ENCODE results near the gene MYH14. TPM values are rescaled to one million over a fixed set of nuclear protein-coding genes. Genes with fewer than 3 reads are reported as not detected.
A peak's percentile ranks its signal among the peaks of the same experiment; 100 is the strongest.
"Not testable (repeated sequence)": the region's sequence is repeated elsewhere in the genome, so short reads cannot be mapped to it uniquely, and the experiment has no call there.

The MYH14 gene
- total RNA-seq, 1 donor: not detected

DNA sequence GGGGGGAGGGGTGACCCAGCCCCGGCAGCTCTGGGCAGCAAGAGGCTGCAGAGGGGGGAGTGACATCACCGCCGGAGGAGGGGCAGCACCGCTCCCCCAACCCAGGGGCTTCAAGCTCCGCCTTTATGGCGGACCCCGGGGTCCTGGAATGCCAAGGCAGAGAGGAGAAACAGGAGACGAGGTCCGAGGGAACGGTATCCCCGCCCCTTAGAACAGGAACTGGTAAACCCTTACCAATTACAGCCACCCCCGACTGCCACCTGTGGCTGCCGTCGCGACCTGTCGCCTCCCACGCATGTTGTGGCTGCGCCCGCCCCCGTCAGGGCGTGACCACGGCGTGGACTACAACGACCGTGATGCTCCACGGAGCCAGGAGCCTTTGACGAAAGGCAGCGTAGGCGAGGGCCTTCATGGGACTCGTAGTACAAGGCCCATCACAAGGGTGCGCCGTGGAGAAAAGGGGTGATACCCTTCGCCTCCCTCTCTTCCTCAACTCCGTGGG, 129.9 kb downstream of the MYH14 start:
- peak overlapping the region; percentile 60 for H3K4me3 ChIP-seq (ENCODE audit: low read depth, low read length)
- TF ChIP-seq, protein P1, sequence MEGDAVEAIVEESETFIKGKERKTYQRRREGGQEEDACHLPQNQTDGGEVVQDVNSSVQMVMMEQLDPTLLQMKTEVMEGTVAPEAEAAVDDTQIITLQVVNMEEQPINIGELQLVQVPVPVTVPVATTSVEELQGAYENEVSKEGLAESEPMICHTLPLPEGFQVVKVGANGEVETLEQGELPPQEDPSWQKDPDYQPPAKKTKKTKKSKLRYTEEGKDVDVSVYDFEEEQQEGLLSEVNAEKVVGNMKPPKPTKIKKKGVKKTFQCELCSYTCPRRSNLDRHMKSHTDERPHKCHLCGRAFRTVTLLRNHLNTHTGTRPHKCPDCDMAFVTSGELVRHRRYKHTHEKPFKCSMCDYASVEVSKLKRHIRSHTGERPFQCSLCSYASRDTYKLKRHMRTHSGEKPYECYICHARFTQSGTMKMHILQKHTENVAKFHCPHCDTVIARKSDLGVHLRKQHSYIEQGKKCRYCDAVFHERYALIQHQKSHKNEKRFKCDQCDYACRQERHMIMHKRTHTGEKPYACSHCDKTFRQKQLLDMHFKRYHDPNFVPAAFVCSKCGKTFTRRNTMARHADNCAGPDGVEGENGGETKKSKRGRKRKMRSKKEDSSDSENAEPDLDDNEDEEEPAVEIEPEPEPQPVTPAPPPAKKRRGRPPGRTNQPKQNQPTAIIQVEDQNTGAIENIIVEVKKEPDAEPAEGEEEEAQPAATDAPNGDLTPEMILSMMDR (IDR thresholded peaks at IDR 0.05; ENCODE audit: insufficient read depth, low read length): no peak
- peak; percentile 72 for DNase-seq (ENCODE audit: low read depth)

DNA sequence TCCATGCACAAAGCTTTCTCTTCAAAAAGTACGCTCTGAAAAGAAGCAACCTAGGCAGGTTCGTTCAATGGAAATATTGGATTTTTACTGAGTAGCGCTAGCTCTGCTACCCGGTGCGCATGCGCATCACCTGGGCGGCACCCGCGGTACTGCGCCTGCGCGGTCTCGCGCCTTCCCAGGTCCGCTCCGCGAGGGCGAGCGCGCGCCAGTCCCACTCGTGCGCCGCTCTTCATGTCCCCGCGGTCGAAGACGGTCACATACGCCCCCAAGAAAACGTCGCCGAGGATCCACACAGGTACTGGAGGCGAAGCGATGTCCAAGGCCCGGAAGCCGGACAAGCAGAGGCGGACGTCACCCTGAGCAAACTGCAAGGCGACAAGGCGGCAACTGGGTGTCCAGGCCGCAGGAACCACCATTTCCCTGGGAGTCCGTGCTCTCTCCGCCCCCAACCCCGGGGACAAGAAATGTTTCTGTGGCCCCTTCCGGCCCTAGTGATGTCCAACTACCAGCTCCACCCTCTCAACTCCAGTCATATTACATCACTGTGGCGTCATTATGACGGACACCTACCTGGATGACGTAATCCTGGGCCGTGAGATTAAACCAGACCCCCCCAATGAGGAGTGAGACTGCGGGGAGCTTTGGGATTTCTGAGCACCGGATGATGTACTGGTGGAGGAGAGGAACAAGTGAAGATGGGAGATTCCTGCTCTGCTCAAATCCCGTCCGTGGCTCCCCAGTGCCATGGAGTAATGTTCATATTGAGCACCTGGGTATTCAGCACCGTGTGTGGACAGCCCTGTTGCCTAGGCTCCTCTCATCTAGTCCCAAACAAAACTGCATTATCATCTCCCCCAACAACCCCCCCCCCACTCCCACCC, 130.6 kb downstream of the MYH14 start:
- TF ChIP-seq, protein P1 (IDR thresholded peaks at IDR 0.05; ENCODE audit: insufficient read depth, low read length): no peak
- no peak for DNase-seq (ENCODE audit: low read depth)
- H3K4me3 ChIP-seq (ENCODE audit: low read depth, low read length): peak overlapping the region; percentile 60

DNA sequence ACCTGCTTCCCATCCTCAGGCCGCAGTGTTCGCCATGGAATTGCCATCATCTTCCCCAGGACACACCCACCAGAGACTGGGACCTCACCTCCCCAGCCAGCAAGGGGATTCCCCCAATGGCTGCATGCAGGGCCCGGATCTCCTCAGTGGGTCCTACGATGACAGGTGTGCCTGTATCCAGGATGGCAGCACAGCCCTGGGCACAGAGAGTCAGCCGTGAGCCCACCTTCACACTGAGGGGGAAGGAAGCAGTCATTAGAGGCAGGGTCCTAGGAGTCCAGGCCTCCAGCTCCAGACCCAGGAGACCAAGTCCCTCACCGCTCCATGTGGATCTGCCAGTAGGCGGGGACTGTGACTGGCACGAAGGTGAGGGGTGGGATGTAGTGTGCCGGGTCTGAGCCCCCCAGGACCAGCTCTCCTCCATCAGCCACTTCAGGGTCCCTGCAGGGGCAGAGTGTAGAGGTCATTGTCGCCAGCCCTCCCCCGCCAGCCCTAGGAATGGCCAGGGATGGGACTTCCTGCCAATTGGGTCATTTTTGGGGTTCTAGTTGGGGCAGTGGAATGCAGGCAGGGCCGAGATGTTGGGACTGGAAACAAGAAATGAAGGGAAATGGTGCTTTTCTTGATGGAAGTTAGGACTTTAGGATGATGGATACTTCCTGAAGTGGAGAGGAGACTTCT, 131.5 kb downstream of the MYH14 start:
- H3K4me3 ChIP-seq (ENCODE audit: low read depth, low read length): no peak overlapping the region
- TF ChIP-seq, protein P1 (IDR thresholded peaks at IDR 0.05; ENCODE audit: insufficient read depth, low read length): no peak
- no peak for DNase-seq (ENCODE audit: low read depth)

DNA sequence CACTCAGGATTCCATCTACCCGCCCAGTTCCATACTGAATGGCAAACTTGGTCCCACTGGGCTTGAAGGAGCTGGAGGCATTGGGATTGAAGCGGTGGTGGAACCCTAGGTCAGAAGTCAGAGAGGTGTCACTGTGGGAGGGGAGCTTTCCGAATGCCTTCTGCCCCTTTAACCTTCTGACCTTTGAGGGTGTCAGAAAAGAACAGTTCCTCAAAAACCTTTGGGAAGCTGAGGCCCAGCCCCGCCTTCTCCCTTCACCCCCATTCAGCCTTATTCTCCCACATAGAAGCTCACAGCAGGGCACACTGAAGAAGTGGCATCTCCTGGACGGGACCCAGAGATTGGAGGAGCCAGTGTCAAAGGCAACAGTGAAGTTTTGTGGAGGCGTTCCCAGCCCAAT, 133.6 kb downstream of the MYH14 start:
- not testable (repeated sequence) for DNase-seq (ENCODE audit: low read depth); H3K4me3 ChIP-seq (ENCODE audit: low read depth, low read length)

DNA sequence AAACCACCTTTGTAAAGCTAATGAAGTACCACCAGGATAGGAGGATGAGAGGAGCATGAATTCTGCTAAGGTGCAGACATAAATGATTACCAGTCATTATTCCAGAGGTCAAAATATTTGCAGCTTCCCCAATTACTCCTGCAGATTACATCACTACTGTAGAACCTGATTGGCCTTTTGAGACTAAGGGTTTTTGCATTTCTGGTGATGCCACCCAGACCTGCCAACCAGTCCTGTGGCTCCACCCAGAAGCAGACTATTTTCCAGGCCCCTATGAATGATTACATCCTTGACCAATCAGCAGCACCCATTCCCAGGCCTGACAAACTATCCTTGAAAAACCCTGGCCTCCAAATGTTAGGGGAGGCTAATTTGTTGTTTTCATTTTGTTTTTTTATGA, 136.9 kb downstream of the MYH14 start:
- DNase-seq (ENCODE audit: low read depth): no peak
- TF ChIP-seq, protein P1 (IDR thresholded peaks at IDR 0.05; ENCODE audit: insufficient read depth, low read length): no peak
- H3K4me3 ChIP-seq (ENCODE audit: low read depth, low read length): no peak overlapping the region

DNA sequence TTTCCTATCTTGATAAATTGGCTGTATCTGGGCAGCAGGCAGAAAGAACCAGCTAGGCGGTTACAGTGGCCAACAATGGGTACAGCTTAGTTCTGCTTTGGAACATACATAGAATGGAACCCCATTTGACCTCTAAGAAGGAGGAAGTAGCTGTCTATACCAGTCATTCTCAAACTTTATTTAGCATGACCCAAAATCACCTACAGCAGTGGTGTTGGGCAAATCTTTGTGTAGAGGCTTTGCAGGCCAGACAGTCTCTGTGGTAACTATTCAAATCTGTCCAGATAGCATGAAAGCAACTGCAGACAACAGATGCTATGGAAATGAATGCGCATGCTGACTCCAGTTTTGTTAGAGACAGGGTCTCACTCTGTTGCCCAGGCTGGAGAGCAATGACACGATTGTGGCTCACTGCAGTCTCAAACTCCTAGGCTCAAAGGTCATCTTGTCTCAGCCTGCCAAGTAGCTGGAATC, 137.7 kb downstream of the MYH14 start:
- H3K4me3 ChIP-seq (ENCODE audit: low read depth, low read length): no peak overlapping the region
- TF ChIP-seq, protein P1 (IDR thresholded peaks at IDR 0.05; ENCODE audit: insufficient read depth, low read length): no peak
- DNase-seq (ENCODE audit: low read depth): no peak

Data from fibroblast of the aortic adventitia (primary cell).